Neural progenitor cell (in vitro differentiated cells): ENCODE results near the gene ELOVL2. TPM values are rescaled to one million over a fixed set of nuclear protein-coding genes. Genes with fewer than 3 reads are reported as not detected.

ENCODE experiments used
- DNase-seq: peaks from one replicate; pipeline ENCODE4 v3.0.0-alpha.2; 2016; ENCODE audit warnings: low spot score
- H2AFZ ChIP-seq: fragments of 200-600 bp; sonication (generic); replicated peaks from 2 replicates; pipeline ENCODE4 v1.6.1; 2016; ENCODE audit warnings: antibody characterized with exemption
- H3F3A ChIP-seq: fragments of 200-600 bp; sonication (generic); 2 replicates; pipeline ENCODE4 v1.6.1; 2016; ENCODE audit warnings: antibody characterized with exemption, low read depth
- H3K27ac ChIP-seq: fragments of 200-600 bp; sonication (generic); 2 replicates; pipeline ENCODE4 v1.5.1; 2016; ENCODE audit warnings: mild to moderate bottlenecking
- H3K27me3 ChIP-seq: fragments of 200-600 bp; sonication (generic); 2 replicates; pipeline ENCODE4 v1.6.1; 2016; ENCODE audit warnings: mild to moderate bottlenecking, moderate library complexity
- H3K36me3 ChIP-seq: fragments of 200-600 bp; sonication (generic); 2 replicates; pipeline ENCODE4 v1.5.1; 2016
- H3K4me1 ChIP-seq: fragments of 200-600 bp; sonication (generic); 2 replicates; pipeline ENCODE4 v1.6.1; 2016; ENCODE audit warnings: mixed run types
- H3K4me2 ChIP-seq: fragments of 200-600 bp; sonication (generic); 2 replicates; pipeline ENCODE4 v1.6.1; 2016
- H3K4me3 ChIP-seq: fragments of 200-600 bp; sonication (generic); 2 replicates; pipeline ENCODE4 v1.5.1; 2016
- H3K79me2 ChIP-seq: fragments of 200-600 bp; sonication (generic); 2 replicates; pipeline ENCODE4 v1.6.1; 2016; ENCODE audit warnings: low read depth
- H3K9ac ChIP-seq: fragments of 200-600 bp; sonication (generic); 2 replicates; pipeline ENCODE4 v1.6.1; 2016
- H3K9me3 ChIP-seq: fragments of 200-600 bp; sonication (generic); 2 replicates; pipeline ENCODE4 v1.5.1; 2016; ENCODE audit warnings: low read depth
- H4K20me1 ChIP-seq: fragments of 200-600 bp; sonication (generic); 2 replicates; pipeline ENCODE4 v1.6.1; 2016; ENCODE audit warnings: low read depth
- H3K27ac Mint-ChIP-seq: 3 replicates; pipeline ENCODE4 v1.8.0; 2021; ENCODE audit warnings: mixed read lengths
- H3K27me3 Mint-ChIP-seq: 2 replicates; pipeline ENCODE4 v1.8.0; 2022; ENCODE audit warnings: low read depth, mild to moderate bottlenecking, inconsistent platforms, moderate library complexity, mixed read lengths; ENCODE audit not compliant: insufficient read depth
- H3K36me3 Mint-ChIP-seq: 3 replicates; pipeline ENCODE4 v1.8.0; 2021; ENCODE audit warnings: mixed read lengths
- H3K4me1 Mint-ChIP-seq: 3 replicates; pipeline ENCODE4 v1.8.0; 2021; ENCODE audit warnings: mixed read lengths
- H3K4me3 Mint-ChIP-seq: 3 replicates; pipeline ENCODE4 v1.8.0; 2021; ENCODE audit warnings: mild to moderate bottlenecking, moderate library complexity, mixed read lengths
- H3K9me3 Mint-ChIP-seq: 3 replicates; pipeline ENCODE4 v1.8.0; 2020; ENCODE audit warnings: mixed read lengths
- EZH2 ChIP-seq: fragments of 200-600 bp; sonication (generic); IDR thresholded peaks from 2 replicates; pipeline ENCODE4 v1.6.1; 2017; ENCODE audit warnings: antibody characterized with exemption, mild to moderate bottlenecking, moderate library complexity
- EZH2phosphoT487 ChIP-seq: fragments of 200-600 bp; sonication (generic); IDR thresholded peaks from 2 replicates; pipeline ENCODE4 v1.6.1; 2017; ENCODE audit warnings: antibody characterized with exemption
- total RNA-seq: library from RNA; depleted of rRNA; stranded (reverse); fragments of >200 nt; gene quantifications from 2 replicates; pipeline ENCODE4 v1.2.3, GENCODE V29; 2015; ENCODE audit warnings: low replicate concordance
- TF ChIP-seq, protein P1 (sequence below): fragments of 200-600 bp; sonication (generic); IDR thresholded peaks from 2 replicates; pipeline ENCODE4 v1.5.1; 2017; ENCODE audit warnings: antibody characterized with exemption, mild to moderate bottlenecking

ELOVL2 gene
- total RNA-seq, 1 donor from 2014 or later = 9.1 TPM

DNA sequence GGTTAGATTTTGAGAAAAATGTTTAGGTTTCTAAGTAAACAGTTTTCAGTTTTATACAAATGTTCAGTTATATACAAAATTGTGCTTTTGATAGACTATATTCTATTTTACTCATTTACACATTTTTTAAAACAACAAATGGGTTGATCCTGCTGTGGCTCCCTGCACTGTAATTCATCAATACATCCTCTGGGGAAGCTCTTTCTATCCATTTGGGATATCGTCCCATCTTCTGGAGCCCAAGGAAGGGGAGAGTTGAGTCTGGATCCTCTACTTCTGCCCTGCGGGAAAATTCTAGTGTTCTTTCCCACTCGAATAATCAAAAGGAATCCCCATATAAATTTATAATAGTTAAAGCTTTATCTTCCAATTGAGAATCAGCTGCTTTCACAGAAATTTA, 82.3 kb downstream of the ELOVL2 start:
- H2AFZ ChIP-seq = no peak overlapping the region
- no peak for DNase-seq
- Mint-ChIP-seq H3K36me3 (peaks cover 7% of the 10 kb centered on the region), H3K4me3 (no peak overlapping the region), H3K27ac (no peak overlapping the region), H3K27me3 (no peaks in the 10 kb centered on the region), H3K4me1 (no peaks in the 10 kb centered on the region), H3K9me3 (peaks cover 12% of the 10 kb centered on the region)
- peaks cover 3% of the 10 kb centered on the region for H3K36me3 ChIP-seq
- no peak overlapping the region for H3K9ac ChIP-seq
- no peak overlapping the region for H3K4me2 ChIP-seq
- TF ChIP-seq EZH2phosphoT487 (no peak), EZH2 (no peak)
- TF ChIP-seq, protein P1, sequence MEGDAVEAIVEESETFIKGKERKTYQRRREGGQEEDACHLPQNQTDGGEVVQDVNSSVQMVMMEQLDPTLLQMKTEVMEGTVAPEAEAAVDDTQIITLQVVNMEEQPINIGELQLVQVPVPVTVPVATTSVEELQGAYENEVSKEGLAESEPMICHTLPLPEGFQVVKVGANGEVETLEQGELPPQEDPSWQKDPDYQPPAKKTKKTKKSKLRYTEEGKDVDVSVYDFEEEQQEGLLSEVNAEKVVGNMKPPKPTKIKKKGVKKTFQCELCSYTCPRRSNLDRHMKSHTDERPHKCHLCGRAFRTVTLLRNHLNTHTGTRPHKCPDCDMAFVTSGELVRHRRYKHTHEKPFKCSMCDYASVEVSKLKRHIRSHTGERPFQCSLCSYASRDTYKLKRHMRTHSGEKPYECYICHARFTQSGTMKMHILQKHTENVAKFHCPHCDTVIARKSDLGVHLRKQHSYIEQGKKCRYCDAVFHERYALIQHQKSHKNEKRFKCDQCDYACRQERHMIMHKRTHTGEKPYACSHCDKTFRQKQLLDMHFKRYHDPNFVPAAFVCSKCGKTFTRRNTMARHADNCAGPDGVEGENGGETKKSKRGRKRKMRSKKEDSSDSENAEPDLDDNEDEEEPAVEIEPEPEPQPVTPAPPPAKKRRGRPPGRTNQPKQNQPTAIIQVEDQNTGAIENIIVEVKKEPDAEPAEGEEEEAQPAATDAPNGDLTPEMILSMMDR = no peak
- peaks cover 8% of the 10 kb centered on the region for H3K4me1 ChIP-seq
- no peaks in the 10 kb centered on the region for H3K27me3 ChIP-seq
- no peaks in the 10 kb centered on the region for H3K79me2 ChIP-seq
- H3K4me3 ChIP-seq = no peak overlapping the region
- no peaks in the 10 kb centered on the region for H3F3A ChIP-seq
- H3K27ac ChIP-seq = no peak overlapping the region
- peaks cover 8% of the 10 kb centered on the region for H3K9me3 ChIP-seq
- no peaks in the 10 kb centered on the region for H4K20me1 ChIP-seq

DNA sequence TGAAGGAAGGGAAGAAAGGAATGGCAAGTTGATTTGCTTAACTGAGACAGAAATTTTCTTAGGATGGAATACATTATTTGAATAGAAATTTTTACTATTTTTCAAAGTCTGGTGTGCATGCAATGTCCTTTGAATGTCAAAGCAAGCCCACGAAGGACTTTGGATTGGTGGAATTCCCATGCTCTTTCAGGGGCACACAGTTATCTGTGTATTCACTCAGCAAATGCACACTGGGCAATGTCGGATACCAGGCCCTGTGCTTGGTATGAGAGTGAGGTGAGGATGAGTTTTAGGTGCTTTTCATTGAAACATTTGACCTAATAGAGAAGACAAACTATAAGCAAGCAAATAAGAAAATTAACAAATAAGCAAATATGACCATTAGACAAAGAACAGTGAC, 83.9 kb downstream of the ELOVL2 start:
- no peaks in the 10 kb centered on the region for H3K27me3 Mint-ChIP-seq
- Histone ChIP-seq H4K20me1 (no peaks in the 10 kb centered on the region), H3K36me3 (no peaks in the 10 kb centered on the region), H3K4me3 (no peak overlapping the region), H3K9ac (no peak overlapping the region), H3K9me3 (no peaks in the 10 kb centered on the region), H3K79me2 (no peaks in the 10 kb centered on the region), H3F3A (no peaks in the 10 kb centered on the region), H3K27me3 (no peaks in the 10 kb centered on the region), H3K4me2 (no peak overlapping the region), H3K4me1 (peaks cover 8% of the 10 kb centered on the region), H2AFZ (no peak overlapping the region), H3K27ac (no peak overlapping the region)
- no peak overlapping the region for H3K27ac Mint-ChIP-seq
- no peak overlapping the region for H3K4me3 Mint-ChIP-seq
- TF ChIP-seq EZH2phosphoT487 = no peak
- no peak for TF ChIP-seq EZH2
- TF ChIP-seq, protein P1 = no peak
- H3K4me1 Mint-ChIP-seq = no peaks in the 10 kb centered on the region
- peaks cover 2% of the 10 kb centered on the region for H3K36me3 Mint-ChIP-seq
- DNase-seq = no peak
- H3K9me3 Mint-ChIP-seq = peaks cover 3% of the 10 kb centered on the region

GRCh38 chr6:10957414-10957886, 86.7 kb downstream of the ELOVL2 start:
- no peaks in the 10 kb centered on the region for H3K79me2 ChIP-seq
- TF ChIP-seq, protein P1 = no peak
- no peak for TF ChIP-seq EZH2
- no peak for TF ChIP-seq EZH2phosphoT487
- no peak overlapping the region for H3K9ac ChIP-seq
- H3K4me1 ChIP-seq = peaks cover 8% of the 10 kb centered on the region
- no peak overlapping the region for H3K4me2 ChIP-seq
- H3K36me3 Mint-ChIP-seq = no peaks in the 10 kb centered on the region
- H3K27ac Mint-ChIP-seq = no peak overlapping the region
- no peaks in the 10 kb centered on the region for H3F3A ChIP-seq
- no peak overlapping the region for H2AFZ ChIP-seq
- no peaks in the 10 kb centered on the region for H3K4me1 Mint-ChIP-seq
- no peaks in the 10 kb centered on the region for H3K36me3 ChIP-seq
- H3K27ac ChIP-seq = no peak overlapping the region
- H3K9me3 ChIP-seq = no peaks in the 10 kb centered on the region
- H4K20me1 ChIP-seq = no peaks in the 10 kb centered on the region
- peaks cover 2% of the 10 kb centered on the region for H3K27me3 Mint-ChIP-seq
- DNase-seq = no peak
- H3K9me3 Mint-ChIP-seq = no peaks in the 10 kb centered on the region
- no peak overlapping the region for H3K4me3 Mint-ChIP-seq
- no peak overlapping the region for H3K4me3 ChIP-seq
- H3K27me3 ChIP-seq = no peaks in the 10 kb centered on the region
